Naive thymus-derived CD4-positive, alpha-beta T cell (primary cell): Measurements from ENCODE around the gene CNNM4. TPM values are rescaled to one million over a fixed set of nuclear protein-coding genes. Genes with fewer than 3 reads are reported as not detected.

Experiments used
- ATAC-seq: fragments of 150-1000 bp; cut with Tn5 transposase; 2 replicates; pipeline ENCODE4 v1.10.0; 2021; ENCODE audit warnings: mild to moderate bottlenecking, moderate library complexity
- CTCF ChIA-PET: fragments of 350-600 bp; sonication (Branson Sonifier 250); formaldehyde crosslinking; loops from one replicate; lab custom pipeline; 2021; ENCODE audit warnings: antibody characterized with exemption; lab: Charles Lee
- POLR2A ChIA-PET: fragments of 350-600 bp; sonication (Branson Sonifier 250); formaldehyde crosslinking; loops from one replicate; lab custom pipeline; 2021; ENCODE audit warnings: antibody characterized with exemption, inconsistent platforms; lab: Charles Lee
- DNase-seq, 9 donors: peaks; one replicate each; pipeline versions ENCODE4 v3.0.0 to v3.0.0-alpha.2; 2020 to 2022; ENCODE audit warnings: mixed read lengths in 1 of 9
- H3K27ac ChIP-seq: one replicate; pipeline ENCODE4 v1.7.0; 2013; ENCODE audit warnings: mild to moderate bottlenecking, low read depth, low read length, moderate library complexity
- H3K27me3 ChIP-seq, 2 donors: one replicate each; pipeline ENCODE4 v1.7.0; 2013; ENCODE audit warnings: low read length in 2 of 2, mild to moderate bottlenecking in 2 of 2, moderate library complexity in 2 of 2; ENCODE audit not compliant: control insufficient read depth in 2 of 2, insufficient read depth in 2 of 2
- H3K36me3 ChIP-seq, 3 experiments: 1 replicate in 2 of 3; 2 replicates in 1 of 3; pipeline ENCODE4 v1.7.0; 2013; ENCODE audit warnings: low read length in 3 of 3, mild to moderate bottlenecking in 3 of 3, moderate library complexity in 1 of 3; ENCODE audit not compliant: insufficient read depth in 3 of 3, control insufficient read depth in 2 of 3
- H3K4me1 ChIP-seq, 2 donors: one replicate each; pipeline ENCODE4 v1.7.0; 2013; ENCODE audit warnings: low read length in 2 of 2, mild to moderate bottlenecking in 2 of 2, moderate library complexity in 1 of 2; ENCODE audit not compliant: control insufficient read depth in 2 of 2, insufficient read depth in 2 of 2
- H3K4me3 ChIP-seq: 2 replicates; pipeline ENCODE4 v1.7.0; 2013; ENCODE audit warnings: mild to moderate bottlenecking, low read length
- H3K9me3 ChIP-seq, 3 experiments: 1 replicate in 2 of 3; 2 replicates in 1 of 3; pipeline ENCODE4 v1.7.0; 2013; ENCODE audit warnings: low read length in 3 of 3; ENCODE audit not compliant: control insufficient read depth in 2 of 3
- H3K27ac Mint-ChIP-seq, 9 donors: one replicate each; pipeline ENCODE4 v1.8.0; 2020 to 2022; ENCODE audit warnings: mixed read lengths in 9 of 9, mild to moderate bottlenecking in 8 of 9, moderate library complexity in 5 of 9, inconsistent platforms in 2 of 9
- H3K27me3 Mint-ChIP-seq, 5 donors: one replicate each; pipeline ENCODE4 v1.8.0; 2021 to 2022; ENCODE audit warnings: mixed read lengths in 5 of 5, mild to moderate bottlenecking in 1 of 5
- H3K36me3 Mint-ChIP-seq, 5 donors: one replicate each; pipeline ENCODE4 v1.8.0; 2020 to 2022; ENCODE audit warnings: mixed read lengths in 5 of 5, mild to moderate bottlenecking in 3 of 5, inconsistent platforms in 1 of 5
- H3K4me1 Mint-ChIP-seq, 7 donors: one replicate each; pipeline ENCODE4 v1.8.0; 2020 to 2022; ENCODE audit warnings: mixed read lengths in 7 of 7, mild to moderate bottlenecking in 3 of 7, inconsistent platforms in 1 of 7
- H3K4me3 Mint-ChIP-seq, 10 donors: one replicate each; pipeline ENCODE4 v1.8.0; 2020 to 2022; ENCODE audit warnings: mild to moderate bottlenecking in 10 of 10, mixed read lengths in 10 of 10, moderate library complexity in 6 of 10, inconsistent platforms in 2 of 10
- H3K9me3 Mint-ChIP-seq, 11 donors: one replicate each; pipeline ENCODE4 v1.8.0; 2020 to 2022; ENCODE audit warnings: mixed read lengths in 11 of 11, mild to moderate bottlenecking in 4 of 11, inconsistent platforms in 1 of 11, moderate library complexity in 1 of 11
- intact Hi-C, 2 donors: fragments of 100-400 bp; cut with micrococcal nuclease; formaldehyde crosslinking; loops; one replicate each; pipeline ENCODE4 v1.15.1; 2023
- polyA plus RNA-seq, 2 donors: library from polyadenylated mRNA; unstranded; fragments of 300-500 nt; fragmentation: Illumina TruSeq; gene quantifications; one replicate each; pipeline ENCODE4 v1.2.3, GENCODE V29; 2021
- total RNA-seq, 6 experiments: library from RNA in 5 of 6; stranded (reverse) in 5 of 6; gene quantifications; 1 replicate in 5 of 6; 2 replicates in 1 of 6; pipeline ENCODE4 v1.2.3 and lab custom pipeline; 2021 to 2026

Gene CNNM4
- total and polyA plus RNA-seq, 7 experiments from 2014 or later = 1.4 to 9.5 (median 5.1) TPM

DNA sequence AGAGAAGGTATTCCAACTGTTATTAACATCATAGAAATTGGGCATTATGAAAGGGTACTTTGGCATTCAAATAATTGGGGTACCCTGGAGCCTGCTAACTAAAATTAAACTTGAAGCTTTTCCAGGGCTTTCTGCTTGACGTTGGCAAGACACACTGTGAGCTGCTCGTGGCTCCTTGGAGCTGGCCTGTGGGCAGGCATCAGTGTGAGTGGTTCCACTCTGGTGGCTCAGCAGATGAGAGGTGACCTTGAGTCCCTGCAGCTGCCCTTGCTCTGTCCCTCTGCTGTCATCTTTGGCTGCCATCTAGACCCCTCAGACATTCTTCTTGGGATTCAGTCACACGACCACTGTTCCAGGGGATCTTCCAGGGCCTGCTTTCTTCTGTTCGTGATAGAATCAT lies 62.1 kb downstream of the CNNM4 start:
- H3K4me3 ChIP-seq = no peak overlapping the region
- peaks cover 0 to 66% (median 0%) of the 10 kb centered on the region in 3 experiments for H3K36me3 ChIP-seq
- H3K27me3 ChIP-seq = no peaks in the 10 kb centered on the region
- ChIA-PET POLR2A (interaction anchor here (0.7 kb wide), 1 partner anchor 15 kb away, joined by 3 read pairs; no protein-coding TSS in a partner anchor), CTCF (interaction anchor here (1.7 kb wide), 1 partner anchor 35 kb away, joined by 4 read pairs; the partner anchor contains the start of gene ANKRD39)
- peaks cover 29 to 38% of the 10 kb centered on the region in 2 donors for H3K4me1 ChIP-seq
- no peaks in the 10 kb centered on the region for H3K9me3 Mint-ChIP-seq
- peaks cover 36 to 57% (median 46%) of the 10 kb centered on the region in 7 donors for H3K4me1 Mint-ChIP-seq
- ATAC-seq (no peak), DNase-seq (no peak)
- peaks cover 0 to 16% (median 11%) of the 10 kb centered on the region in 5 donors for H3K36me3 Mint-ChIP-seq
- peak overlapping the region in 1 of 9 donors; percentile 39 for H3K27ac Mint-ChIP-seq
- H3K4me3 Mint-ChIP-seq = no peak overlapping the region
- no peaks in the 10 kb centered on the region for H3K27me3 Mint-ChIP-seq
- no peaks in the 10 kb centered on the region for H3K9me3 ChIP-seq
- H3K27ac ChIP-seq = no peak overlapping the region
- intact Hi-C loops = no loop called here

DNA sequence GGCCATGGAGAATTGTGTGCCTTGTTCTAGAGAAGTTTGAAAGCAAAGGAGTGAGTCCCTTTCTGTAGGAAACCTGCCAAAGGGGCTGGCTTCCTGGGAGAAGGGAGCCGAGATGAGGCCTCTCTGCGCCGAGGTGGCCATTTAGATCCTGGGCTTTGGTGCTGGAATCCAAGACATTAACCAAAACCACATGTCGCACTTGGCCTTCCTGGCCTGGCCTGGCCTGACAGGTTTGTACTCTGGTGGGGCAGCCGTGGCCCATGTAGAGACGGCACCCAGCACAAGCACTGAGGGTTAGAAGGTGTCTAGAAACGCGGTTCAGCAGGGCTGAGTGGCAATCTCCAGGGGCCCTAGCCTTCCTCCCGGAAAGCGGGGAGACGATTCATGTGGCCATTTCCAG lies 62.5 kb downstream of the CNNM4 start:
- no peaks in the 10 kb centered on the region for H3K27me3 Mint-ChIP-seq
- no peaks in the 10 kb centered on the region for H3K9me3 Mint-ChIP-seq
- H3K36me3 Mint-ChIP-seq = peaks cover 0 to 18% (median 13%) of the 10 kb centered on the region in 5 donors
- peaks cover 32 to 53% (median 44%) of the 10 kb centered on the region in 7 donors for H3K4me1 Mint-ChIP-seq
- ATAC-seq (no peak), DNase-seq (no peak)
- CTCF ChIA-PET = interaction anchor here (1.7 kb wide), 1 partner anchor 34 kb away, joined by 4 read pairs; the partner anchor contains the start of gene ANKRD39
- H3K4me3 Mint-ChIP-seq = no peak overlapping the region
- Histone ChIP-seq H3K36me3 (peaks cover 0 to 70% (median under 1%) of the 10 kb centered on the region in 3 experiments), H3K9me3 (no peaks in the 10 kb centered on the region), H3K27me3 (no peaks in the 10 kb centered on the region), H3K27ac (no peak overlapping the region), H3K4me1 (peaks cover 25 to 34% of the 10 kb centered on the region in 2 donors), H3K4me3 (no peak overlapping the region)
- intact Hi-C loops = no loop called here
- POLR2A ChIA-PET = no interaction called here
- no peak overlapping the region for H3K27ac Mint-ChIP-seq

DNA sequence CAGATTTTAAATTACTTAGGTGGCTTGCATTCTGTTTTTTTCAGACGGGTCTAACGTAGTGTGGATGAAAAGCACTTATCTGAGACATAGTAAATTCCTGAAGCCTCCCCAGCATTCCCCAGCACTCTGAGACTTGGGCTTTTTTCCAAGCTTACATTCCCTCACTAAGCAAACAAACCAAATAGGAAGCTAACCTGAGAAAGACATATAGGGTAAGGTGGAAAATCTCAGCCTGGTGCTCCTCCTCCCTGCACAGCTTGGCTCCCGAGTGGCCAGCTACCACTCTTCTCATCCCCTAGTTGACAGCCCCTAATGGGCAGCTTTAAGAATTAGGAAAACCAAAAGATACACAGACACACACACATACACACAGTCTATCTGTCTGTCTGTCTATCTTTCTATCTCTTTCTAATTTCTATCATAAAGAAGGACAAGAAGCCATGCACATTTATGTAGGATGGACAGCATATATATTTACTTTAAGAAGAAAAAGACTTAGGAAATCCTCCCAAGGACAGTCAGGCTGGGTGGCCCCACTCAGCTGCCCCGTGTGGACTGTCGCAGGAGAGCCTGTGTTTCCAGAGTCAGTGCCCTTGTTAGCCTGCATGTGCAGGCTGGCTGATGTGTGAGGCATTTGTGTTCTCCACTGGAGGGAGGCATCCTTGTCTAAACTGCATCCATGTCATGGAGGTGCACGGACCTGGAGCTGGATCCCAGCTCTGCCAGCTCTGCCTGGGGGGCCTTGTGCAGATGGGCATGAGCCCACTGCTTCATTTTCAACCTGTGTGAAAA lies 63.6 kb downstream of the CNNM4 start:
- Mint-ChIP-seq H3K27ac (peak overlapping the region in 2 of 9 donors; percentile 60 to 63), H3K27me3 (no peaks in the 10 kb centered on the region), H3K9me3 (no peaks in the 10 kb centered on the region), H3K4me1 (peaks cover 21 to 42% (median 33%) of the 10 kb centered on the region in 7 donors), H3K4me3 (no peak overlapping the region), H3K36me3 (peaks cover 8 to 26% (median 13%) of the 10 kb centered on the region in 5 donors)
- H3K4me1 ChIP-seq = peaks cover 14 to 23% of the 10 kb centered on the region in 2 donors
- no peaks in the 10 kb centered on the region for H3K27me3 ChIP-seq
- ChIA-PET CTCF (interaction anchor here (1.7 kb wide), 1 partner anchor 33 kb away, joined by 4 read pairs; the partner anchor contains the start of gene ANKRD39), POLR2A (no interaction called here)
- ATAC-seq (no peak), DNase-seq (no peak)
- no peak overlapping the region for H3K27ac ChIP-seq
- H3K36me3 ChIP-seq = peaks cover 0 to 77% (median 8%) of the 10 kb centered on the region in 3 experiments
- no peak overlapping the region for H3K4me3 ChIP-seq
- no peaks in the 10 kb centered on the region for H3K9me3 ChIP-seq
- intact Hi-C loops = no loop called here

DNA sequence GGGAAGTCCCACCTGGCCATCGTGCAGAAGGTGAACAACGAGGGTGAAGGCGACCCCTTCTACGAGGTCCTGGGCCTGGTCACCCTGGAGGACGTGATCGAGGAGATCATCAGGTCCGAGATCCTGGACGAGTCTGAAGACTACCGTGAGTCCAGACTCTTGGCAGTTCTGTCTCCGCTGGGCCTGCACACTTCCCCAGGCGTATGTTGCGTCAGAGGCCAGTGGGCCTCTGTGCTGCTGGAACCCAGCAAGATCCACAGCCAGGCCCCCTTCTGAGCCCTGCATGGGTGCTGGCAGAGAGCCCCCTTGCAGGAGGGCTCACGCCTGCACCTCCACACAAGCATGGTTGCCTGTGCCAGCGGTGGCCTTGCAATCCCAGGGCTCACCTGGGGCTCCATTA lies 64.4 kb downstream of the CNNM4 start:
- no peak overlapping the region for H3K27ac Mint-ChIP-seq
- Histone ChIP-seq H3K36me3 (peaks cover 4 to 80% (median 8%) of the 10 kb centered on the region in 3 experiments), H3K4me1 (peaks cover 6 to 15% of the 10 kb centered on the region in 2 donors), H3K9me3 (no peaks in the 10 kb centered on the region), H3K27me3 (no peaks in the 10 kb centered on the region), H3K4me3 (no peak overlapping the region), H3K27ac (no peak overlapping the region)
- intact Hi-C loops = no loop called here
- ChIA-PET CTCF (no interaction called here), POLR2A (no interaction called here)
- no peak for DNase-seq
- no peak overlapping the region for H3K4me3 Mint-ChIP-seq
- H3K27me3 Mint-ChIP-seq = no peaks in the 10 kb centered on the region
- peaks cover 12 to 26% (median 16%) of the 10 kb centered on the region in 5 donors for H3K36me3 Mint-ChIP-seq
- ATAC-seq = no peak
- no peaks in the 10 kb centered on the region for H3K9me3 Mint-ChIP-seq
- peaks cover 13 to 34% (median 26%) of the 10 kb centered on the region in 7 donors for H3K4me1 Mint-ChIP-seq

DNA sequence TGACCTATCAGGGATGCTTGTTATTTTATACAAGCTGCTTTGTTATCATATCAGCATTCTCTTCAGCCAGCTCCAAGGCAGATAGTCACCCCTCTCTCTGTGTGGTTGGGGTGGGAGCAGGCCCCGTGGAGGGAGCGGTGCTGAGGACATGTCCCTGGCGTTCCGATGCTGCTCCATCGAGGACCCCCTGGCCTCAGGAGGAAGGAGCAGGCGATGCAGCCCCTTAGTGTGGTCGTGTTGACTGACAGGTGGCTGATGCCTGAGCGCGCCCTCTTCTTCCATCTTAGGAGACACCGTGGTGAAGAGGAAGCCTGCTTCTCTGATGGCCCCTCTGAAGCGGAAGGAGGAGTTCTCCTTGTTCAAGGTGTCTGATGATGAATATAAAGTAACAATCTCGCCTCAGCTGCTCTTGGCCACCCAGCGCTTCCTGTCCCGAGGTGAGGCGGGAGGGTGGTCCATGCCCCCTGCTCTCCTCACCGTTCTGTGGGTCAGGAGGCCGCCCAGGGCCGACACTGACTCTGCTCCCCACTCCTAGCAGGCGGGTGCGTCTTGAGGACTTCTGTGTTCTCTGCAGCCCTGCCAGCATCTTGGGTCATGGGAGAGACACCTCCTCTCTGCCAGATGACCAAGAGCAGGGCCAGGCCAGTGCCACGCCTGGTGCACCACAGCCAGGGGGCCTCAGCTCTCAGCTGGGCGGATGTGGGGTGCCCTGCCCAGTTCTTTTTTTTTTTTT lies 66.0 kb downstream of the CNNM4 start:
- POLR2A ChIA-PET = no interaction called here
- Histone ChIP-seq H3K36me3 (peaks cover 8 to 92% (median 17%) of the 10 kb centered on the region in 3 experiments), H3K27ac (no peak overlapping the region), H3K27me3 (no peaks in the 10 kb centered on the region), H3K4me3 (no peak overlapping the region), H3K4me1 (no peaks in the 10 kb centered on the region), H3K9me3 (no peaks in the 10 kb centered on the region)
- DNase-seq (no peak), ATAC-seq (no peak)
- CTCF ChIA-PET = no interaction called here
- Mint-ChIP-seq H3K4me1 (peaks cover 0 to 18% (median 10%) of the 10 kb centered on the region in 7 donors), H3K36me3 (peaks cover 12 to 32% (median 16%) of the 10 kb centered on the region in 5 donors), H3K9me3 (no peaks in the 10 kb centered on the region), H3K4me3 (no peak overlapping the region), H3K27ac (no peak overlapping the region), H3K27me3 (no peaks in the 10 kb centered on the region)
- intact Hi-C loops = no loop called here

DNA sequence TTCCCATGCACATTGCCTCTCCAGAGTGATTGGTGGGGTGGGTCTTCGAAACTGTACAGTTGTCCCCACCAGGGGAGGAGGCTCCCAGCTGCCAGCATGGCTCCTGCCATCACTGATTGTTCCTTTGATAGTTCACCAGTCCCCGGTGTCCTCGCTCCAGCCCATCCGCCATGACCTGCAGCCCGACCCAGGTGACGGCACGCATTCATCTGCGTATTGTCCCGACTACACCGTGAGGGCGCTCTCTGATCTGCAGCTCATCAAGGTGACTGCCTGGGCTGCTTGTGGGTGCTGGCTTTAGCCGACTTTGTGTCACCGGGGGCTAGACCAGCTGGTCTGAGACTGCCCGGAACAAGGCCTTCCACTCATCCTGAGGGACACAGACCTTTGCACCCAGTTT lies 67.7 kb downstream of the CNNM4 start:
- Histone ChIP-seq H3K36me3 (peaks cover 8 to 95% (median 17%) of the 10 kb centered on the region in 3 experiments), H3K27ac (no peak overlapping the region), H3K27me3 (no peaks in the 10 kb centered on the region), H3K9me3 (no peaks in the 10 kb centered on the region), H3K4me1 (no peaks in the 10 kb centered on the region), H3K4me3 (no peak overlapping the region)
- Mint-ChIP-seq H3K36me3 (peaks cover 12 to 42% (median 16%) of the 10 kb centered on the region in 5 donors), H3K27me3 (no peaks in the 10 kb centered on the region), H3K9me3 (no peaks in the 10 kb centered on the region), H3K4me1 (peaks cover 0 to 9% (median 6%) of the 10 kb centered on the region in 7 donors), H3K27ac (peak overlapping the region in 1 of 9 donors; percentile 16), H3K4me3 (no peak overlapping the region)
- intact Hi-C loops = no loop called here
- CTCF ChIA-PET = no interaction called here
- DNase-seq (no peak), ATAC-seq (no peak)
- POLR2A ChIA-PET = no interaction called here
